RKO (cell line): ENCODE measurements around the gene NBEAL1.
"Not testable (repeated sequence)": the region's sequence is repeated elsewhere in the genome, so short reads cannot be mapped to it uniquely, and the experiment has no call there.

Experiments
- DNase-seq: peaks from one replicate; pipeline ENCODE4 v3.0.0-alpha.2; 2016; ENCODE audit warnings: low spot score

NBEAL1 gene

GRCh38 chr2:203112342-203112741 is 97.7 kb downstream of the NBEAL1 start:
- peak; percentile 8 for DNase-seq

- DNase-seq = not testable (repeated sequence)
These were observed 100.6 kb downstream of the NBEAL1 start for GRCh38 chr2:203115201-203115700.

DNA sequence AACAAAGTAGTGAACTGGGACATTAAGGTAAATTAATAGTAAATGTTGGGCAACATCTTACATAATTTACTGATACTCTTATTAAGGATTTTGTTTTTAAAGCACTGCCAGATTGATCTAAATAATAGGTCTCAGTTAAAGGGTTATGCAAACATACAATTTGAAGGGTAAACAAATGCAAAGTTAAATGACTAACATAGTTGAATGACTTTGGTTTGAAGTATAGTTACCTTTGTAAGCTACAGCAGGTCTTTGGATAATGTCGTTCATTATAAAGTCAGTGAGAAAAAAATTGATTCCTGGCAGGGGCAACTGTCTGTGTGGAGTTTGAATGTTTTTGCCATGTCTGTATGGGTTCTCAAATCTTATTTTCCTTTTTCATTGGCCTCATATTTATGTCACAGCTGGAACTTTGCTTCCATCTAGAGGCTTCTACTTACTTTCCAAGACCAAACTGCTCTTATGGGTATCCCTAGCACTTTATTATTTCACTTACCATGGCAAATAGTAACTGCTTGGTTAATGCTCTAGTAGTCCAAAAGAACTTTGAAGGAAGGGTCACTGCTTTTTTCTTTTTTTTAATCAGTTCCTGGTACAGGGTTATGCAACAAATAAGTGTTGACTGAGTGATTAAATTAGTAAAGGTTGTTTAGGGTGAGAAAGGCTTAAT is 107.8 kb downstream of the NBEAL1 start:
- peak; percentile 62 for DNase-seq

- no peak for DNase-seq
These were observed 112.3 kb downstream of the NBEAL1 start for GRCh38 chr2:203126996-203127395.

- DNase-seq = no peak
These were observed 120.4 kb downstream of the NBEAL1 start for GRCh38 chr2:203135105-203135504.

DNA sequence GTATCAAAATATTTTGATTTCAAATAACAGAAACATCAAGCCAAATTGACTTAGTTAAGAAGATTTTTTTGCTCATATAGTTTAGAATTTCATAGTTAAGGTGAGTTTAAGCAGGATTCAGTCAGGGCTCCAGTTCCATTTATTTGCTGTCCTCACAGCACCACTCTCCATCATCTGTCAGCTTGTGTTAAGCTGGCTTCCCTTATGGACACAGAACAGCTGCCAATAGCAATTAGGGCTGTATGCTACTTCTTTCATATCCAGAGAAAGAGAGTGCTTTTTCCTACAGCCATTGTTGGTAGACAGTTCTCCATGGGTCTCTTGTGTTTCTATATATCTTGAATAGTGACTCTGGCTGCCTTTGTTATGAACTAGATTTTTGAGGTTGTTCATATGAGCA is 128.7 kb downstream of the NBEAL1 start:
- DNase-seq = no peak

GRCh38 chr2:203149194-203149593 is 134.5 kb downstream of the NBEAL1 start:
- no peak for DNase-seq

- DNase-seq = no peak
These were observed 140.7 kb downstream of the NBEAL1 start for GRCh38 chr2:203155406-203155805.

DNA sequence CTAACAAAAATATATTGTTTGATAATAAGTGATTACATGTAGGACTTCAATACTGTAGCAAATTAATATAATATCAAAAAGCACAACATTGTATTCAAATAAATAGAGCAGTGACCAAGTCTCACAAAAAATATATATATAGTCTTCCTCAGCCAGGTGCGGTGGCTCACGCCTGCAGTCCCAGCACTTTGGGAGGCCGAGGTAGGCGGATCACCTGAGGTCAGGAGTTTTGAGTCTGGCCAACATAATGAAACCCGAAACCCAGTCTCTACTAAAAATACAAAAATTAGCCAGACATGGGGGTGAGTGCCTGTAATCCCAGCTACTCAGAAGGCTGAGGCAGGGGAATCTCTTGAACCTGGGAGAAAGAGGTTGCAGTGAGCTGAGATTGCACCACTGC is 148.0 kb downstream of the NBEAL1 start:
- DNase-seq = not testable (repeated sequence)

DNA sequence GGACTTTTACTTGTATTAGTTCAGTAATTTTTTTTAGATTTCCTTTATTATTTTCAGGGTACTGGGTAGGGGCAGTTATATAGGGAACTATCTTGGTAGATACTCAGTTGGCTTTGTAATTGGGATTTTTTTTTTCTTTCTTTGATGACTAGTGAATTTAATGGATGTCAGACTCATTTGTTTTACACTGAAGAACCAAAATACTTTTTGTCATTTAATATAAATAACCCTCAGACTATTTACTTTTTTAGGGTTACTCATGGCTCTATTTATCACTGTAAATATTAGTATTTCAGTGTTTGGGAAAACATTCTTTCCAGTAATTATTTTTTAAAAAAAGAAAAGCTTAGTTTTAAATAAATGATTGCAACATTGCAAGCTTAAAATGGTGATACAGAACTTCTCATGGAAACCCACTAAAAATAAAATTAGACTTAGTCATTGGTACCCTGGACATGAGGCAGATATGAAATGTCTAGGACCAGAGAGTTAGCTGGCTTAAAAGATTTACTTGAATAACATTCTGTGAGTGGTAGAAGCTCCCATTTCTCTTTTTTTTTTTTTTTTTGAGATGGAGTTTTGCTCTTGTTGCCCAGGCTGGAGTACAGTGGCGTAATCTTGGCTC is 149.7 kb downstream of the NBEAL1 start:
- no peak for DNase-seq

GRCh38 chr2:203167751-203168150 is 153.1 kb downstream of the NBEAL1 start:
- no peak for DNase-seq

GRCh38 chr2:203170502-203170901 is 155.8 kb downstream of the NBEAL1 start:
- DNase-seq = no peak

GRCh38 chr2:203175371-203175770 is 160.7 kb downstream of the NBEAL1 start:
- no peak for DNase-seq

DNA sequence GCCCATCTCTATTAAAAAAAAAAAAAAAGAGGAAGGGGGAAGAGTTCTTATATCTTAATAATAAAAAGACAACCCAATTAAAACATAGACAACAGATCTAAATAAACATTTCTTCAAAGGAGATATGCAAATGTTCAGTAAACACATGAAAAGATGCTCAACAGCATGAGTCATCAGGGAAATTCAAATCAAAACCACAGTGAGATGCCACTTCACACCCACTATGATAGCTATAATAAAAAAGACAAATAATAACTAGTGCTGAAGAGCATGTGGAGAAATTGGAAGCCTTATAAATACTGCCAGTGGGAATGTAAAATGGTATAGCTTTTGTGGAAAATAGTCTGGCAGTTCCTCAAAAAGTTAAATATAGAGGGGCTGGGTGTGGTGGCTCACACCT is 162.7 kb downstream of the NBEAL1 start:
- DNase-seq = no peak

- no peak for DNase-seq
These were observed 171.2 kb downstream of the NBEAL1 start for GRCh38 chr2:203185864-203186263.

- not testable (repeated sequence) for DNase-seq
These were observed 175.9 kb downstream of the NBEAL1 start for GRCh38 chr2:203190547-203190946.

GRCh38 chr2:203191026-203191425 is 176.4 kb downstream of the NBEAL1 start:
- DNase-seq = not testable (repeated sequence)

GRCh38 chr2:203191961-203192360 is 177.3 kb downstream of the NBEAL1 start:
- no peak for DNase-seq

DNA sequence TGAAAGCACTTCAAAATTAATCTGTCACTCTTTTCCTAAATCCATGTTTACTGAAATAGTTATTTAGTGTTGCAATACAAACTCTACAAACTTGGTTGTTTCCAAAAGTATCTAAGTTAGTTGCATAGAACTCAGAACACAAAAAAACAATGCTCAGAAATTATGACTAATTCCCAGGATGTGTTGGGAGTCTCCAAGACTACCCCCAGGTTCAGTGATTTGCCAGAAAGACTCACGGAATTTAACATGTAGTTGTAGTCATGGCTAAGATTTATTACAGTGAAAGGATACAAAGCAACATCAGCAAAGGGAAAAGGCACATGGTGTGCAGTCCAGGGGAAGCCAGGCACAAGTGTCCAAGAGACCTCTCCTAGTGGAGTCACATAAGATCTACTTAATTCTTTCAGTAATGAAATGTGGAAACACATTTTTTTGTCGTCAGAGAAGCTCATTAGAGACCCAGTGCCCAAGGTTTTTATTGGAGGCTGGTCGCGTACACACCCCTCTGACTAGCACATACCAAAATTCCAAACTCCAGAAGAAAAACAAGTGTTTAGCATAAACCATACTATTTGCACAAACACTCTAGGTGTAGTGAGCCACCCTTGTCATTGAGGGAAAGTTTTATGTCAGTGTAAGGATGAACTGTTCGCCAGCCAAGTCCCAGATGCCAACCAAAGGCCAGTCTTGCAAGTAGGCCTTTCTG is 180.8 kb downstream of the NBEAL1 start:
- no peak for DNase-seq

DNA sequence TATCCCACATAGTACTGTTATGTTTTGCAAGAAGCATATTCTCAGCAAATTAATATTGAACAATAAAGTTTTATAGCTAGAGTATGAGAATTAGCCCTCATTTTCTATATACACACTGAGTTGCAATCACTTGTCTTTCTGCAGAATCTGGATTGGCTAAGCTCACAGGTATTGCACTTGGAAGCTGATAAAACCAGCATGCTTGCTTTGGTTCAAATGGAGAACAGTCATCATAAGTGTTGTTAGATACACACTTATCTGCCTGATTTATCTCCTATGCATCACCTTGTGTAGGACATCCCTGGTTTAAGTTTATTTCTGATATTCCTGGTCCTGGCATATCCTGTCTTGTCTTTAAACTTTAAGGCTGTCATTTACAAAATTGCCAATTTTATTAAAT is 186.2 kb downstream of the NBEAL1 start:
- DNase-seq = no peak

DNA sequence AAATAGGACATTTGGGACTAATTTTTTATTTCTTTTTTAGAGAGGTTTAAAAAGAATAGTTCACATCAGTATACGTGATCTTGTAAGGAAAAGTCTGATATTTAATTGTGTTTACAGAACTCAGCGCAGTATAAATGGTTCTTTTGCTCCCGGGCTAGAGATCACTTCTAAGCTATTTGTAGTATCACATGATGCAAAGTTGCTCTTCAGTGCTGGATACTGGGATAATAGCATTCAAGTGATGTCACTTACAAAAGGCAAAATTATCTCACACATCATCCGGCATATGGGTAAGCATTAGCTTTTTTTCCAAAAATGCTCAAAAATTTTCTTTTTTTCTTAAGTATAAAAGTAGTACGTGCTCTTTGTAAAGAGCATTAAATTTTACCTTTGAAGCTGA is 186.8 kb downstream of the NBEAL1 start:
- no peak for DNase-seq

GRCh38 chr2:203209538-203209937 is 194.9 kb downstream of the NBEAL1 start:
- no peak for DNase-seq

- DNase-seq = peak; percentile 46
These were observed 210.9 kb downstream of the NBEAL1 start for GRCh38 chr2:203225423-203226039.
